NCI-H146 (cell line): ENCODE data around the gene ZNF81.
A peak's percentile ranks its signal among the peaks of the same experiment; 100 is the strongest.
"Not testable (repeated sequence)": the region's sequence is repeated elsewhere in the genome, so short reads cannot be mapped to it uniquely, and the experiment has no call there.

Experiments
- DNase-seq: peaks from one replicate; lab custom pipeline; 2025; lab: John Stamatoyannopoulos, UW

ZNF81 gene

GRCh38 chrX:47836164-47837072 is at the start of gene ZNF81:
Gene ZNF81, plus strand, starts transcription at chrX:47836902. Its CDS starts 9,366 bp downstream, at chrX:47846268.
- peak; percentile 98 for DNase-seq

GRCh38 chrX:47796433-47796906 is 40.2 kb upstream of the ZNF81 start:
- no peak for DNase-seq

GRCh38 chrX:47797084-47797483 is 39.6 kb upstream of the ZNF81 start:
- no peak for DNase-seq

- no peak for DNase-seq
Observed at GRCh38 chrX:47798861-47799260, 37.8 kb upstream of the ZNF81 start.

- DNase-seq, result peak; percentile 12
Observed at GRCh38 chrX:47802589-47802988, 34.1 kb upstream of the ZNF81 start.

GRCh38 chrX:47803103-47803502 is 33.6 kb upstream of the ZNF81 start:
- DNase-seq, result peak; percentile 36

- DNase-seq, result no peak
Observed at GRCh38 chrX:47804315-47804714, 32.4 kb upstream of the ZNF81 start.

- not testable (repeated sequence) for DNase-seq
Observed at GRCh38 chrX:47805844-47806243, 30.9 kb upstream of the ZNF81 start.

- not testable (repeated sequence) for DNase-seq
Observed at GRCh38 chrX:47806415-47807271, 30.1 kb upstream of the ZNF81 start.

GRCh38 chrX:47807272-47807538 is 29.5 kb upstream of the ZNF81 start:
- DNase-seq, result not testable (repeated sequence)

- DNase-seq, result no peak
Observed at GRCh38 chrX:47807548-47807947, 29.2 kb upstream of the ZNF81 start.

- DNase-seq, result no peak
Observed at GRCh38 chrX:47808904-47809788, 27.6 kb upstream of the ZNF81 start.

- no peak for DNase-seq
Observed at GRCh38 chrX:47814851-47815250, 21.9 kb upstream of the ZNF81 start.

GRCh38 chrX:47815901-47816845 is 20.5 kb upstream of the ZNF81 start:
- no peak for DNase-seq

GRCh38 chrX:47817421-47817820 is 19.3 kb upstream of the ZNF81 start:
- no peak for DNase-seq

- no peak for DNase-seq
Observed at GRCh38 chrX:47817897-47818296, 18.8 kb upstream of the ZNF81 start.

- no peak for DNase-seq
Observed at GRCh38 chrX:47828984-47829383, 7.7 kb upstream of the ZNF81 start.

GRCh38 chrX:47831788-47832187 is 4.9 kb upstream of the ZNF81 start:
- peak; percentile 46 for DNase-seq

- DNase-seq, result no peak
Observed at GRCh38 chrX:47838361-47838760, 1.7 kb downstream of the ZNF81 start.

GRCh38 chrX:47840111-47840510 is 3.4 kb downstream of the ZNF81 start:
- no peak for DNase-seq

GRCh38 chrX:47843363-47843762 is 6.7 kb downstream of the ZNF81 start:
- no peak for DNase-seq
